Choroid plexus epithelial cell (primary cell): ENCODE results near the gene ANKHD1.
A peak's percentile ranks its signal among the peaks of the same experiment; 100 is the strongest.

Source experiments
- DNase-seq: peaks from one replicate; pipeline ENCODE4 v3.0.0-alpha.2; 2010; ENCODE audit warnings: low read depth
- H3K4me3 ChIP-seq: 2 replicates; pipeline ENCODE4 v1.5.1; 2011; ENCODE audit warnings: low read depth, mild to moderate bottlenecking, control low read depth, low read length, moderate library complexity
- CTCF ChIP-seq: conservative IDR thresholded peaks from 2 replicates; pipeline ENCODE4 v1.5.1; 2011; ENCODE audit warnings: low read depth, mild to moderate bottlenecking, control low read depth, inconsistent platforms, low read length, moderate library complexity

ANKHD1 gene

GRCh38 chr5:140381351-140381750 is 20.3 kb upstream of the ANKHD1 start:
- TF ChIP-seq CTCF, result no peak
- DNase-seq, result no peak

DNA sequence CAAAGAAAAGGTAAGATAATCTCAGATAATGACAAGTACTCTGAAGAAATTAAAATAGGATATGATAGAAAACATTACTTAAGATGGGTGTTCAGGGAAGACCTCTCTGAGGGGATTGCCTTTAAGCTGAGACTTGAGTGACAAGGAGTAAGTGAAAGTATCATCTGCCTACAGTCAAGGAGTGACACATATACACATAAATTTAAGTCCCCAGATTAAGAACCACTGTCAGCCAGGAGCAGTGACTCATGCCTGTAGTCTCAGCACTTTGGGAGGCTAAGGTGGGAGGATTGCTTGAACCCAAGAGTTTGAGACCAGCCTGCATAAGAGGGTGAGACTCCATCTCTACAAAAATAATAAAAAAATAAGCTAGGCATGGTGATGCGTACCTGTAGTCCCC is 19.7 kb upstream of the ANKHD1 start:
- DNase-seq, result no peak
- no peak overlapping the region for H3K4me3 ChIP-seq
- no peak for TF ChIP-seq CTCF

More at GRCh38 chr5:140381351-140381750, 20.3 kb upstream of the ANKHD1 start:
- H3K4me3 ChIP-seq, result no peak overlapping the region

- no peak for TF ChIP-seq CTCF
- no peak for DNase-seq
These were observed 18.8 kb upstream of the ANKHD1 start for GRCh38 chr5:140382866-140383265.

GRCh38 chr5:140383300-140383699 is 18.3 kb upstream of the ANKHD1 start:
- DNase-seq, result peak; percentile 16
- TF ChIP-seq CTCF, result no peak
- H3K4me3 ChIP-seq, result no peak overlapping the region

More at GRCh38 chr5:140382866-140383265, 18.8 kb upstream of the ANKHD1 start:
- no peak overlapping the region for H3K4me3 ChIP-seq

- H3K4me3 ChIP-seq, result no peak overlapping the region
These were observed 13.6 kb upstream of the ANKHD1 start for GRCh38 chr5:140388052-140388451.

DNA sequence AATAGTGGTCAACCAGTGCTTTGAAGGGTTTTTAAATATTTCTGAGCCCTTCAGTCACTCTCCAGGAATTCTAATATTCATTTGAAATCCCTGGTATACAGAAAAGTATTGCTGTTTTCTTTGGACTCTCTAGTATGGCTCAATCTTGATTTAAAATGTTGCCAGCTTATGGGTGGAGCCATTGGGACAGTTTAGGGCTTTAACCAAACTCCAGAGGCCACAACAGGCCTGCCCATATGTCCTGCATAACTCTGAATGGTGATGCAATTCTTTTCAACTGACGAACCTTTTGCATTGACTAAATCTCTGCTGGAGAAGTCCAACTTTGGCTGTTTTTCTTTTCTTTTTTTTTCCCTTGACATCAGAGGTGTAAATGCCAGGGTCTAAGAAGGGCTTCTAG is 10.3 kb upstream of the ANKHD1 start:
- peak; percentile 28 for DNase-seq
- no peak for TF ChIP-seq CTCF
- H3K4me3 ChIP-seq, result no peak overlapping the region

More at GRCh38 chr5:140388052-140388451, 13.6 kb upstream of the ANKHD1 start:
- TF ChIP-seq CTCF, result no peak
- no peak for DNase-seq

DNA sequence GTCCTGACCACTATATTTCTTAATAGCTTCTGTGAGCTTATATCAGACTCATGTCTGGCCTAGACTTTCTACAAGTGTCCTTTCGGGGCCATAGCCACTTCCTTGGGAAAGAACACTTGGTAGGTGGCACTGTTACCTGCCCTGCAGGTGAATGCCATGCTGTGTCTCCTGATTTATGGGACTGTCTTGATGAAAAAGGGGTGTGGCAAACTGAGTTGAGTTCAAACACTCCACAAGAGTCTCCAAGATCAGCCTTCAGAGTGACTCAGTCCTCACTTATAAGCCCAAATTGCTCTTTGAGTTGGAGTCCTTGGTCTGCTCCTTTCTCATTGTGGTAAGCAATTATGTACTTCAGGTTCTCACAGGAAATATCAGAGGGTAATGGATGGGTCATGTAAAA is 9.9 kb upstream of the ANKHD1 start:
- TF ChIP-seq CTCF, result no peak
- DNase-seq, result no peak
- no peak overlapping the region for H3K4me3 ChIP-seq
